IMR-90 (cell line): Measurements from ENCODE around the gene CGB1. TPM values are rescaled to one million over a fixed set of nuclear protein-coding genes. Genes with fewer than 3 reads are reported as not detected.

ENCODE experiments used
- ATAC-seq: fragments of 200-7000 bp; cut with Tn5 transposase; 2 replicates; pipeline ENCODE4 v1.9.1; 2020; ENCODE audit warnings: low read depth, mild to moderate bottlenecking, moderate library complexity
- BruUV-seq: library from RNA; stranded (reverse); fragments of 400-500 nt; replicated peaks from 2 replicates; lab custom pipeline; 2021; lab: Mats Ljungman, UMichigan
- CTCF ChIA-PET: fragments of 300-600 bp; formaldehyde crosslinking; extraction: SDS; loops from one replicate; lab custom pipeline; 2021; ENCODE audit warnings: antibody characterized with exemption; lab: Yijun Ruan, JAX
- POLR2A ChIA-PET: fragments of 300-600 bp; sonication (Branson Sonifier 250); formaldehyde crosslinking; loops from one replicate; lab custom pipeline; 2022; ENCODE audit warnings: antibody characterized with exemption; ENCODE audit not compliant: unreplicated experiment; lab: Charles Lee
- DNase-seq: peaks from one replicate; pipeline ENCODE4 v3.0.0; 2013
- H2AFZ ChIP-seq: replicated peaks from 2 replicates; pipeline ENCODE3; 2013; ENCODE audit warnings: low read length, mild to moderate bottlenecking; ENCODE audit not compliant: poor library complexity
- H2AK5ac ChIP-seq: 2 replicates; pipeline ENCODE4 v1.6.1; 2013; ENCODE audit warnings: low read depth, low read length, inconsistent platforms
- H2AK9ac ChIP-seq: replicated peaks from 2 replicates; pipeline ENCODE3; 2013; ENCODE audit warnings: mild to moderate bottlenecking, low read depth, low read length, moderate library complexity; ENCODE audit not compliant: poor library complexity
- H2BK120ac ChIP-seq: 2 replicates; pipeline ENCODE4 v1.6.1; 2013; ENCODE audit warnings: low read depth, low read length, inconsistent platforms
- H2BK15ac ChIP-seq: 3 replicates; pipeline ENCODE4 v1.6.1; 2013; ENCODE audit warnings: low read depth, low read length, inconsistent platforms
- H2BK20ac ChIP-seq: 2 replicates; pipeline ENCODE4 v1.6.1; 2013; ENCODE audit warnings: low read depth, mild to moderate bottlenecking, inconsistent platforms, low read length, moderate library complexity
- H2BK5ac ChIP-seq: 2 replicates; pipeline ENCODE4 v1.6.1; 2013; ENCODE audit warnings: mild to moderate bottlenecking, low read depth, low read length, inconsistent platforms; ENCODE audit not compliant: poor library complexity, severe bottlenecking
- H3K14ac ChIP-seq: replicated peaks from 2 replicates; pipeline ENCODE4 v1.6.1; 2013; ENCODE audit warnings: low read depth, low read length, inconsistent platforms
- H3K18ac ChIP-seq: 2 replicates; pipeline ENCODE4 v1.6.1; 2013; ENCODE audit warnings: low read depth, low read length, control low read depth
- H3K23ac ChIP-seq: 2 replicates; pipeline ENCODE4 v1.6.1; 2013; ENCODE audit warnings: low read depth, low read length, inconsistent platforms
- H3K27ac ChIP-seq: 2 replicates; pipeline ENCODE4 v1.5.1; 2013; ENCODE audit warnings: mild to moderate bottlenecking, control low read depth, low read length; ENCODE audit not compliant: insufficient read depth
- H3K27me3 ChIP-seq: 2 replicates; pipeline ENCODE4 v1.6.1; 2013; ENCODE audit warnings: low read length; ENCODE audit not compliant: control insufficient read depth, insufficient read depth
- H3K36me3 ChIP-seq: 2 replicates; pipeline ENCODE4 v1.6.1; 2013; ENCODE audit warnings: low read length, mixed read lengths; ENCODE audit not compliant: control insufficient read depth, insufficient read depth
- H3K4ac ChIP-seq: 2 replicates; pipeline ENCODE4 v1.6.1; 2013; ENCODE audit warnings: low read depth, low read length, inconsistent platforms
- H3K4me1 ChIP-seq: 2 replicates; pipeline ENCODE4 v1.6.1; 2013; ENCODE audit warnings: low read length, mixed read lengths; ENCODE audit not compliant: control insufficient read depth, insufficient read depth
- H3K4me2 ChIP-seq: 2 replicates; pipeline ENCODE4 v1.6.1; 2013; ENCODE audit warnings: low read depth, mild to moderate bottlenecking, control low read depth, low read length, moderate library complexity
- H3K4me3 ChIP-seq: 2 replicates; pipeline ENCODE4 v1.5.1; 2013; ENCODE audit warnings: low read depth, mild to moderate bottlenecking, control low read depth, low read length, moderate library complexity; ENCODE audit not compliant: insufficient read depth
- H3K56ac ChIP-seq: 2 replicates; pipeline ENCODE4 v1.6.1; 2013; ENCODE audit warnings: low read length, inconsistent platforms; ENCODE audit not compliant: insufficient read depth; ENCODE audit errors: extremely low read depth
- H3K79me1 ChIP-seq, 2 experiments: 2 replicates each; pipeline ENCODE4 v1.6.1; 2013; ENCODE audit warnings: low read length in 2 of 2, inconsistent platforms in 1 of 2, low read depth in 1 of 2
- H3K9ac ChIP-seq: 2 replicates; pipeline ENCODE4 v1.6.1; 2013; ENCODE audit warnings: low read depth, low read length, control low read depth
- H3K9me1 ChIP-seq: 2 replicates; pipeline ENCODE4 v1.6.1; 2013; ENCODE audit warnings: low read length, inconsistent platforms; ENCODE audit not compliant: insufficient read depth
- H3K9me3 ChIP-seq: 2 replicates; pipeline ENCODE4 v1.6.1; 2013; ENCODE audit warnings: low read length; ENCODE audit not compliant: control insufficient read depth, insufficient read depth
- H4K20me1 ChIP-seq: 2 replicates; pipeline ENCODE4 v1.6.1; 2013; ENCODE audit warnings: low read length, inconsistent platforms; ENCODE audit not compliant: insufficient read depth
- H4K5ac ChIP-seq: 2 replicates; pipeline ENCODE4 v1.6.1; 2013; ENCODE audit warnings: mild to moderate bottlenecking, low read depth, low read length, control low read depth
- H4K8ac ChIP-seq, 2 experiments: 2 replicates each; pipeline ENCODE4 v1.6.1; 2013; ENCODE audit warnings: low read depth in 2 of 2, low read length in 2 of 2, control low read depth in 1 of 2, inconsistent platforms in 1 of 2
- H4K91ac ChIP-seq: 2 replicates; pipeline ENCODE4 v1.6.1; 2013; ENCODE audit warnings: low read depth, low read length, inconsistent platforms; ENCODE audit not compliant: insufficient read depth
- CEBPB ChIP-seq: IDR thresholded peaks from 2 replicates; pipeline ENCODE4 v1.6.1; 2012; ENCODE audit warnings: low read depth, low read length, improper control_type of control experiment
- WGBS, 2 experiments: methylation state at CpG; one replicate each; pipeline versions ENCODE4 v1.1.5 to v1.1.7; 2013; ENCODE audit warnings: missing lambda C conversion rate in 2 of 2; ENCODE audit not compliant: insufficient read length in 1 of 2; ENCODE audit errors: extremely low coverage in 2 of 2; 5-methylcytosine and 5-hydroxymethylcytosine counted together
- dilution Hi-C: fragments of 300-500 bp; cut with HindIII; formaldehyde crosslinking; loops from one replicate; pipeline ENCODE4 v1.14.3; 2018; ENCODE audit warnings: low sequenced_read_pairs; ENCODE audit not compliant: unreplicated experiment
- in situ Hi-C: fragments of 300-500 bp; cut with MboI; formaldehyde crosslinking; loops from 3 replicates; pipeline ENCODE4 v1.14.3; 2019; ENCODE audit warnings: low sequenced_read_pairs, inconsistent platforms, mixed read lengths
- intact Hi-C: fragments of 100-400 bp; cut with micrococcal nuclease; formaldehyde crosslinking; loops from 2 replicates; pipeline ENCODE4 v1.10.0; 2022
- polyA plus RNA-seq, 3 experiments: library from polyadenylated mRNA; depleted of rRNA; stranded (reverse); fragments of >200 nt; gene quantifications; 2 replicates each; pipeline ENCODE4 v1.2.3, GENCODE V29; 2012; ENCODE audit warnings: low replicate concordance in 1 of 3
- total RNA-seq: library from RNA; depleted of rRNA; stranded (reverse); fragments of >200 nt; gene quantifications from 2 replicates; pipeline ENCODE4 v1.2.3, GENCODE V29; 2012

Gene CGB1
- total and polyA plus RNA-seq, 2 of the 4 experiments (the other 2 are of a cell fraction): not detected

DNA sequence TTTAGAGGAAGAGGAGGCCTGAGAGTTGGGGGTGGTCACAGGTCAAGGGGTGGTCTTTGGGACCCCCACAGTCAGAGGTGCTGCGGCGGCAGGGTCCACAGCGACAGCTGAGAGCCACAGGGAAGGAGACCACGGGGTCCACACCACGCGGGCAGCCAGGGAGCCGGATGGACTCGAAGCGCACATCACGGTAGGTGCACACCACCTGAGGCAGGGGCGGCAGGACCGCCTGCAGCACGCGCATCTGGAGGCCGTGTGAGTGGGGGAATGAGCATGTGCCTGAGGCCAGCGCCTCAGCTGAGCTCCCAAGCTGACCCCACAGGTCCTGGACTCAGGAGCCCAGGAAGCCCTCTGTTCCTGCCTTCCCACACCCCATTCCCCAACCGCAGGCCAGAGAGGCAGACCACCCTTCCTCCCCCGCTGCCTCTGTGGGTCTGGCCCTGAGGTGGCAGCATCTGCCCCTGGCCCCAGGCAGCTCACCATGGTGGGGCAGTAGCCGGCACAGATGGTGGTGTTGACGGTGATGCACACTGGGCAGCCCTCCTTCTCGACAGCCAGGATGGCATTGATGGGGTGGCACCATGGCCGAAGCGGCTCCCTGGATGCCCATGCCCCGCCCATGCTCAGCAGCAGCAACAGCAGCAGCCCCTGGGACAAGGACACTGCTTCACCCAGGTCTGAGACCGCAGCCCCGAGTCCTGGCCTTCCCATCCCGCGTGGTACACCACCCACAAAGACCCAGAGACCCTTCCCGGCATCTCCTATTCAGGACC lies 20.4 kb downstream of the CGB1 start:
- dilution Hi-C loops: no loop called here
- no TSS peak for BruUV-seq
- Histone ChIP-seq H3K27ac (no peak overlapping the region), H3K4me2 (no peak overlapping the region), H3K27me3 (peaks cover 2% of the 10 kb centered on the region; the same call in 1 of the 2 replicates), H3K9me3 (no peaks in the 10 kb centered on the region), H3K18ac (no peak overlapping the region), H2BK120ac (no peak overlapping the region), H2BK5ac (no peak overlapping the region), H2AK9ac (no peak overlapping the region), H2AK5ac (no peak overlapping the region), H2AFZ (no peak overlapping the region), H3K79me1 (peaks cover 0 to 3% of the 10 kb centered on the region in 2 experiments; a peak in 1 of 4 replicates), H2BK20ac (no peak overlapping the region), H3K36me3 (peaks cover 38% of the 10 kb centered on the region), H3K4me1 (peaks cover 5% of the 10 kb centered on the region; the same call in 1 of the 2 replicates), H3K4me3 (no peak overlapping the region), H4K5ac (no peak overlapping the region), H3K9me1 (0 out of 2 replicates have a peak, but pooled peaks cover 3% of the 10 kb centered on the region), H3K56ac (no peak overlapping the region), H3K14ac (no peak overlapping the region), H3K9ac (no peak overlapping the region), H2BK15ac (no peak overlapping the region), H4K20me1 (no peaks in the 10 kb centered on the region; the same call in 1 of the 2 replicates), H3K23ac (no peak overlapping the region), H4K8ac (no peak overlapping the region), H4K91ac (no peak overlapping the region), H3K4ac (no peak overlapping the region)
- 97% methylated on average over 12 of the region's 29 CpGs; no CpG with 5 or more reads in 1 of the 2 experiments for WGBS, 2 experiments
- no peak for DNase-seq
- POLR2A ChIA-PET: no interaction called here
- CTCF ChIA-PET: no interaction called here
- no peak for ATAC-seq
- in situ Hi-C loops: no loop called here
- intact Hi-C loops: no loop called here
- no peak for TF ChIP-seq CEBPB
